HFFc6 (cell line): ENCODE data around the gene TYROBP. TPM values are rescaled to one million over a fixed set of nuclear protein-coding genes. Genes with fewer than 3 reads are reported as not detected.
A peak's percentile ranks its signal among the peaks of the same experiment; 100 is the strongest.

Experiments used
- DNase-seq: peaks from one replicate; pipeline ENCODE4 v3.0.0-alpha.2; 2018
- H3K27ac Mint-ChIP-seq: 2 replicates; pipeline ENCODE4 v1.8.0; 2020; ENCODE audit warnings: mild to moderate bottlenecking, mixed read lengths
- H3K27me3 Mint-ChIP-seq: 2 replicates; pipeline ENCODE4 v1.8.0; 2021; ENCODE audit warnings: mild to moderate bottlenecking, moderate library complexity, mixed read lengths; ENCODE audit not compliant: insufficient read depth
- H3K36me3 Mint-ChIP-seq: 2 replicates; pipeline ENCODE4 v1.8.0; 2021; ENCODE audit warnings: low read depth, mixed read lengths
- H3K4me1 Mint-ChIP-seq: 2 replicates; pipeline ENCODE4 v1.8.0; 2020; ENCODE audit warnings: low read depth, mixed read lengths
- H3K4me3 Mint-ChIP-seq: 2 replicates; pipeline ENCODE4 v1.8.0; 2020; ENCODE audit warnings: mild to moderate bottlenecking, moderate library complexity, mixed read lengths
- H3K9me3 Mint-ChIP-seq: 2 replicates; pipeline ENCODE4 v1.8.0; 2020; ENCODE audit warnings: mild to moderate bottlenecking, mixed read lengths
- total RNA-seq, 6 experiments: library from RNA; stranded (reverse); fragmentation: NEBNext Ultra II Directional; extraction: Animal tissue kit (Norgen Biotek cat#: 25700); gene quantifications; 2 replicates in 1 of 6; 3 replicates in 5 of 6; pipeline ENCODE4 v1.2.3, GENCODE V29; 2021
- TF ChIP-seq, protein P1 (sequence below): fragments of 200-600 bp; sonication (generic); IDR thresholded peaks from 2 replicates; pipeline ENCODE4 v1.5.0; 2021; ENCODE audit warnings: antibody characterized with exemption, mild to moderate bottlenecking

TYROBP gene
- total RNA-seq, 6 experiments from 2014 or later: not detected

DNA sequence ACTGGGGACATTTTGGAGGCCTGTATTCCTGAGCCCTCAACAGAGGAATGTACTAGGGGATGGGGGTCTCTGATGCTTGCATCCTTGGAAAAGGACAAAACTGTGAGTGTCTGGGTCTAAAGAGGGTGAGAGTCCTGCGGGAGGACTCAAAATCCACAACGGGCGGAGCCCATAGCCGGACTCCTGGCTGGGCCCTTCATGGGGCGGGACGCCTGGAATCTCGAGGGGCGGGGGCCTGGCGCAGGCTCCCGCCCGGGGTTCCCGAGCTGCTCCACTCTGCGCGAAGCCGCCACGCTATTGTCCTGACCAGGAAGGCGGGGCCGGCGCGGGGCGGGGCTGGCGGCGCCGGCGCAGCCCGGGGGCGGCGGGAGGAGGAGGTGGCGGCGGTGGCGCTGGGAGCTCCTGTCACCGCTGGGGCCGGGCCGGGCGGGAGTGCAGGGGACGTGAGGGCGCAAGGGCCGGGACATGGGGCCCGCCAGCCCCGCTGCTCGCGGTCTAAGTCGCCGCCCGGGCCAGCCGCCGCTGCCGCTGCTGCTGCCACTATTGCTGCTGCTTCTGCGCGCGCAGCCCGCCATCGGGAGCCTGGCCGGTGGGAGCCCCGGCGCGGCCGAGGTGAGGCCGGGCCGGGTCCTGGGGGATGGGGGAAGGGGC, 39.8 kb downstream of the TYROBP start, which contains the start of gene APLP1:
Gene APLP1, plus strand, starts transcription at position 403 of the 651 bp plus-strand sequence. Its CDS starts 63 bp downstream, at position 466.
- H3K4me1 Mint-ChIP-seq: peaks cover 14% of the 10 kb centered on the region
- no peaks in the 10 kb centered on the region for H3K36me3 Mint-ChIP-seq
- H3K9me3 Mint-ChIP-seq: no peaks in the 10 kb centered on the region
- no peak within 1 kb of the TSS for H3K27ac Mint-ChIP-seq
- H3K4me3 Mint-ChIP-seq: peak within 1 kb of the TSS; percentile 86
- peaks cover 30% of the 10 kb centered on the region for H3K27me3 Mint-ChIP-seq
- TF ChIP-seq, protein P1, sequence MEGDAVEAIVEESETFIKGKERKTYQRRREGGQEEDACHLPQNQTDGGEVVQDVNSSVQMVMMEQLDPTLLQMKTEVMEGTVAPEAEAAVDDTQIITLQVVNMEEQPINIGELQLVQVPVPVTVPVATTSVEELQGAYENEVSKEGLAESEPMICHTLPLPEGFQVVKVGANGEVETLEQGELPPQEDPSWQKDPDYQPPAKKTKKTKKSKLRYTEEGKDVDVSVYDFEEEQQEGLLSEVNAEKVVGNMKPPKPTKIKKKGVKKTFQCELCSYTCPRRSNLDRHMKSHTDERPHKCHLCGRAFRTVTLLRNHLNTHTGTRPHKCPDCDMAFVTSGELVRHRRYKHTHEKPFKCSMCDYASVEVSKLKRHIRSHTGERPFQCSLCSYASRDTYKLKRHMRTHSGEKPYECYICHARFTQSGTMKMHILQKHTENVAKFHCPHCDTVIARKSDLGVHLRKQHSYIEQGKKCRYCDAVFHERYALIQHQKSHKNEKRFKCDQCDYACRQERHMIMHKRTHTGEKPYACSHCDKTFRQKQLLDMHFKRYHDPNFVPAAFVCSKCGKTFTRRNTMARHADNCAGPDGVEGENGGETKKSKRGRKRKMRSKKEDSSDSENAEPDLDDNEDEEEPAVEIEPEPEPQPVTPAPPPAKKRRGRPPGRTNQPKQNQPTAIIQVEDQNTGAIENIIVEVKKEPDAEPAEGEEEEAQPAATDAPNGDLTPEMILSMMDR: no peak
- DNase-seq: peak; percentile 13

DNA sequence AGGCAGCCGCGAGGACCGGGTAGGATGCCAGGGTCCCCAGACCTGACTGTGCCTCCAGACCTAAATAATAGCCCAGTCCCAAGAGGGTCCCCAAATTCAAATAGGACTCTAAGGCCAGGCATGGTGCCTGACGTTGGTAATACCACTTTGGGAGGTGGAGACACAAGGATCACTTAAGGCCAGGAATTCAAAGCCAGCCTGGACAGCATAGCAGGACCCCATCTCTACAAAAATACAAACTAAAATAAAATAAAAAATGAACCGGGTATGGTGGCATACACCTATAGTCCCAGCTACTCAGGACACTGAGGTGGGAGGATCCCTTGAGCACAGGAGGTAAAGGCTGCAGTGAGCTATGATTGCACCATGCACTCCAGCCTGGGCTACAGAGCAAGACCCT, 45.1 kb downstream of the TYROBP start:
- H3K36me3 Mint-ChIP-seq: no peaks in the 10 kb centered on the region
- TF ChIP-seq, protein P1: no peak
- peaks cover 52% of the 10 kb centered on the region for H3K27me3 Mint-ChIP-seq
- H3K9me3 Mint-ChIP-seq: no peaks in the 10 kb centered on the region
- no peak for DNase-seq
- no peak overlapping the region for H3K27ac Mint-ChIP-seq
- no peaks in the 10 kb centered on the region for H3K4me1 Mint-ChIP-seq
- no peak overlapping the region for H3K4me3 Mint-ChIP-seq

DNA sequence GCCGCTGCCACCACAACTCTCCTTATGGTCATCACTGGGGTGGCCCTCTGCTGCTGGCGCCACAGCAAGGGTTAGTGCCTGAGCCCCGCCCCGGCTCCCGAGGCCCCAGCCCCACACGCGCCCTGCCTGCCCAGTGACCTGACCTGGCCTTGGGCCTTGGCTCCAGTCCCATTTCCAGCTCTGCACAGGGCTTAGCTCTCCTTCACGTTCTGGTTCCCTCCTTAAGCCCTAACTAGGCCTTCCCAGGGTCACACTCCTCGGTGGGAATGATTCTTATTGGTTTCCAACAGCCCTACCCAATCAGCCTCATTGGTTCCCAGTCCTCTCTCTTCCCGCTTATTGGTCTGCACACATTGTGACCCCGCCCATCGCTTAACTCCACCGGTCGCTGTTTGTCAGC, 45.6 kb downstream of the TYROBP start:
- Mint-ChIP-seq H3K27me3 (peaks cover 49% of the 10 kb centered on the region), H3K27ac (no peak overlapping the region), H3K4me3 (no peak overlapping the region), H3K9me3 (no peaks in the 10 kb centered on the region), H3K36me3 (no peaks in the 10 kb centered on the region), H3K4me1 (no peaks in the 10 kb centered on the region)
- no peak for DNase-seq
- TF ChIP-seq, protein P1: no peak

DNA sequence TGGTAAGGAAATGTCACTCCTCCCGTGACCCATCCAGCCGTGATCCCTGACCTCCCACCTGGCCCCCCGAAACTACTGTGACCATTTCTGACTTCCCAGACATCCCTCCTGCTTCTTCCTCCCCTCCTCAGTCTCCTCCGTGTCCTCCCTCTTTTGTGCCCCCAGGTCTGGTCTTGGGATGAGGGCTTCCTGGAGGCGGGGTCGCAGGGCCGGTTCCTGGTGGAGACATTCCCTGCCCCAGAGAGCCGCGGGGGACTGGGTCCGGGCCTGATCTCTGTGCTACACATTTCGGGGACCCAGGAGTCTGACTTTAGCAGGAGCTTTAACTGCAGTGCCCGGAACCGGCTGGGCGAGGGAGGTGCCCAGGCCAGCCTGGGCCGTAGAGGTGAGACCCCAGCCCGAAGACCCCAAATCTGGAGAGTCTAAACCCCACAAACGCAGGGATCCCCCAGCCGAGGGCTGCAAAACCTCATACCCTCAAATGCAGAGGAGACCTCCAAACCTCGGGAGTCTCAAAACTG, 46.4 kb downstream of the TYROBP start:
- Mint-ChIP-seq H3K4me3 (no peak overlapping the region), H3K27ac (no peak overlapping the region), H3K27me3 (peaks cover 48% of the 10 kb centered on the region), H3K36me3 (no peaks in the 10 kb centered on the region), H3K9me3 (no peaks in the 10 kb centered on the region), H3K4me1 (no peaks in the 10 kb centered on the region)
- TF ChIP-seq, protein P1: no peak
- DNase-seq: no peak

DNA sequence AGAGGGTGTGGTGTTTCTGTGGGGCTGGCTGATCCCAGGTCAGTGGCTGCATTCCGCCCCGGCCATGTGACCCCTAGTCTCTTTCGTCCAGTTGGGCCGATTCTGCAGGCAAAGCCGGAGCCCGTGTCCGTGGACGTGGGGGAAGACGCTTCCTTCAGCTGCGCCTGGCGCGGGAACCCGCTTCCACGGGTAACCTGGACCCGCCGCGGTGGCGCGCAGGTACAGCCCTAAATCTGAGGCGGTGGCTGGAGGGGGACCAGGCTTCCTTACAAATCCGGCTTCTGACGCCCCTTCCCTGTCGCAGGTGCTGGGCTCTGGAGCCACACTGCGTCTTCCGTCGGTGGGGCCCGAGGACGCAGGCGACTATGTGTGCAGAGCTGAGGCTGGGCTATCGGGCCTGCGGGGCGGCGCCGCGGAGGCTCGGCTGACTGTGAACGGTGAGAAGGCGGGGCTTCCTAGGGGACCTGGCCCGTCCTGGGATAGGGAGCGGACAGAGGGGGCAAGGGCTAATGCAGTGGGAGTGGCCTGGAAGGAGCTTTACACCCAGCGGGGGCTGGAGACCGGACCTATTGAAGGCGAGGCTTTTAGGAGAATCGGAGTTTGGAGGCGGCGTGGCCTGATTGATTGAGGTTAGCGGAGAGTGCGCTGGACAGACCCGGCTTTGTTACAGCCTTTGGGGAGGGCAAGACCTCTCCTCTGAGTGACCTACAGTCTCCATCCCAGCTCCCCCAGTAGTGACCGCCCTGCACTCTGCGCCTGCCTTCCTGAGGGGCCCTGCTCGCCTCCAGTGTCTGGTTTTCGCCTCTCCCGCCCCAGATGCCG, 47.1 kb downstream of the TYROBP start:
- no peaks in the 10 kb centered on the region for H3K9me3 Mint-ChIP-seq
- H3K36me3 Mint-ChIP-seq: no peaks in the 10 kb centered on the region
- H3K4me3 Mint-ChIP-seq: no peak overlapping the region
- H3K27ac Mint-ChIP-seq: no peak overlapping the region
- no peak for DNase-seq
- H3K27me3 Mint-ChIP-seq: peaks cover 43% of the 10 kb centered on the region
- H3K4me1 Mint-ChIP-seq: no peaks in the 10 kb centered on the region
- TF ChIP-seq, protein P1: no peak
